SU-DHL-6 (cell line): ENCODE results near the gene SPEF2.

ENCODE experiments used
- H2AFZ ChIP-seq: fragments of 200-600 bp; sonication (generic); 2 replicates; pipeline ENCODE4 v1.6.1; 2014; ENCODE audit warnings: low read depth, mild to moderate bottlenecking, moderate library complexity, mixed read lengths, antibody characterized with exemption, low read length; ENCODE audit not compliant: severe bottlenecking
- H3F3A ChIP-seq: fragments of 200-600 bp; shearing (Covaris generic); 2 replicates; pipeline ENCODE4 v1.6.0; 2016; ENCODE audit warnings: antibody characterized with exemption, mild to moderate bottlenecking; ENCODE audit not compliant: insufficient read depth
- H3K27ac ChIP-seq: fragments of 200-600 bp; sonication (generic); 2 replicates; pipeline ENCODE4 v1.5.1; 2016; ENCODE audit warnings: low read depth, mild to moderate bottlenecking, low read length, moderate library complexity, mixed read lengths
- H3K27me3 ChIP-seq: fragments of 200-600 bp; sonication (generic), shearing (Covaris generic); 2 replicates; pipeline ENCODE4 v1.6.0; 2014; ENCODE audit warnings: mild to moderate bottlenecking, low read length
- H3K36me3 ChIP-seq: fragments of 200-600 bp; sonication (generic); 2 replicates; pipeline ENCODE4 v1.6.1; 2014; ENCODE audit warnings: mild to moderate bottlenecking, low read length, mixed read lengths
- H3K4me2 ChIP-seq: fragments of 300-600, 200-600 bp; shearing (Covaris generic), sonication (generic); 2 replicates; pipeline ENCODE4 v1.6.0; 2014; ENCODE audit warnings: low read length, low read depth, mild to moderate bottlenecking; ENCODE audit not compliant: poor library complexity, severe bottlenecking
- H3K4me3 ChIP-seq: fragments of 200-600 bp; sonication (generic); 2 replicates; pipeline ENCODE4 v1.5.1; 2014; ENCODE audit warnings: antibody characterized with exemption, low read length, mild to moderate bottlenecking, mixed read lengths; ENCODE audit not compliant: insufficient read depth, poor library complexity, severe bottlenecking
- H3K79me2 ChIP-seq: fragments of 200-600 bp; sonication (generic); 2 replicates; pipeline ENCODE4 v1.6.1; 2014; ENCODE audit warnings: mild to moderate bottlenecking, low read length, moderate library complexity; ENCODE audit not compliant: insufficient read depth
- H3K9ac ChIP-seq: fragments of 200-600 bp; sonication (generic); 2 replicates; pipeline ENCODE4 v1.7.0; 2014; ENCODE audit warnings: mild to moderate bottlenecking, low read length
- H3K9me2 ChIP-seq: fragments of 200-600 bp; sonication (generic); replicated peaks from 2 replicates; pipeline ENCODE4 v1.6.1; 2014; ENCODE audit warnings: low read length; ENCODE audit not compliant: insufficient read depth
- H3K9me3 ChIP-seq: fragments of 200-600 bp; sonication (generic); 2 replicates; pipeline ENCODE4 v1.6.1; 2014; ENCODE audit warnings: low read length, mixed read lengths; ENCODE audit not compliant: insufficient read depth
- H4K20me1 ChIP-seq: fragments of 200-600 bp; sonication (generic); 2 replicates; pipeline ENCODE4 v1.6.1; 2014; ENCODE audit warnings: low read depth, mild to moderate bottlenecking, antibody characterized with exemption, low read length, moderate library complexity, mixed read lengths
- CTCF ChIP-seq: fragments of 200-600 bp; sonication (generic); IDR thresholded peaks from one replicate; pipeline ENCODE4 v1.5.1; 2017; ENCODE audit warnings: antibody characterized with exemption, mild to moderate bottlenecking, low read length, moderate library complexity; ENCODE audit not compliant: insufficient read depth, poor library complexity, severe bottlenecking
- EZH2phosphoT487 ChIP-seq: fragments of 200-600 bp; sonication (generic), shearing (Covaris generic); conservative IDR thresholded peaks from 2 replicates; pipeline ENCODE4 v1.6.1; 2018; ENCODE audit warnings: mild to moderate bottlenecking, antibody characterized with exemption, low read length, moderate library complexity, mixed read lengths

The SPEF2 gene

GRCh38 chr5:35816881-35817521 lies 199.3 kb downstream of the SPEF2 start:
- H3K9me3 ChIP-seq = no peaks in the 10 kb centered on the region
- H3K36me3 ChIP-seq = no peaks in the 10 kb centered on the region
- H3K9me2 ChIP-seq = no peaks in the 10 kb centered on the region
- H3K27me3 ChIP-seq = no peaks in the 10 kb centered on the region
- H2AFZ ChIP-seq = no peak overlapping the region
- H3K27ac ChIP-seq = no peak overlapping the region
- H3K79me2 ChIP-seq = no peaks in the 10 kb centered on the region
- H3F3A ChIP-seq = no peaks in the 10 kb centered on the region
- H3K4me2 ChIP-seq = no peak overlapping the region
- H3K4me3 ChIP-seq = no peak overlapping the region
- no peak for TF ChIP-seq CTCF
- TF ChIP-seq EZH2phosphoT487 = no peak
- H4K20me1 ChIP-seq = no peaks in the 10 kb centered on the region
- no peak overlapping the region for H3K9ac ChIP-seq

DNA sequence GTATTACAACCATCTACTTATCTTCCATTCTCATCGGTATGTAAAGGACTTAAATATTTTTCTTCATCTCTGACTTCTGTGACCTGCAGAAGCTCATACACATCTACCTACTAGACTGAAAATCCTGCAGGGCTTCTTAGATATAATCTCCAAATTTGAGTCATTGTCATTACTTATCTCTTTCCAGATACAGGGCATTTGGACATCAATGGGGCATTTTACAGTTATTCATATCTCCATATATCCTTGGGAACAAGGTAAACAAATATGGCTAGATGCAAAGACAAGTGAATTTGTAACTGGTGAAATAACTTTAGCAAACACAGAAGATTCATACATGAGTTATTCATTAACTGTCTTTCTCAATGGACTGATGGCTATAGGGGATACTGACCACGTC lies 201.4 kb downstream of the SPEF2 start:
- no peaks in the 10 kb centered on the region for H3K9me2 ChIP-seq
- no peak overlapping the region for H3K4me3 ChIP-seq
- no peaks in the 10 kb centered on the region for H3K27me3 ChIP-seq
- TF ChIP-seq EZH2phosphoT487 (no peak), CTCF (no peak)
- H3K79me2 ChIP-seq = no peaks in the 10 kb centered on the region
- no peak overlapping the region for H3K27ac ChIP-seq
- no peaks in the 10 kb centered on the region for H3K36me3 ChIP-seq
- H3K9me3 ChIP-seq = no peaks in the 10 kb centered on the region
- no peak overlapping the region for H3K9ac ChIP-seq
- H3F3A ChIP-seq = no peaks in the 10 kb centered on the region
- H3K4me2 ChIP-seq = no peak overlapping the region
- no peak overlapping the region for H2AFZ ChIP-seq
- no peaks in the 10 kb centered on the region for H4K20me1 ChIP-seq

GRCh38 chr5:35819668-35820067 lies 202.0 kb downstream of the SPEF2 start:
- H3K4me2 ChIP-seq = no peak overlapping the region
- H3K36me3 ChIP-seq = no peaks in the 10 kb centered on the region
- no peaks in the 10 kb centered on the region for H3K27me3 ChIP-seq
- no peak for TF ChIP-seq EZH2phosphoT487
- H3K9ac ChIP-seq = no peak overlapping the region
- H3F3A ChIP-seq = no peaks in the 10 kb centered on the region
- no peak overlapping the region for H3K4me3 ChIP-seq
- H3K9me2 ChIP-seq = no peaks in the 10 kb centered on the region
- H3K9me3 ChIP-seq = no peaks in the 10 kb centered on the region
- H4K20me1 ChIP-seq = no peaks in the 10 kb centered on the region
- no peak overlapping the region for H3K27ac ChIP-seq
- H2AFZ ChIP-seq = no peak overlapping the region
- H3K79me2 ChIP-seq = no peaks in the 10 kb centered on the region

DNA sequence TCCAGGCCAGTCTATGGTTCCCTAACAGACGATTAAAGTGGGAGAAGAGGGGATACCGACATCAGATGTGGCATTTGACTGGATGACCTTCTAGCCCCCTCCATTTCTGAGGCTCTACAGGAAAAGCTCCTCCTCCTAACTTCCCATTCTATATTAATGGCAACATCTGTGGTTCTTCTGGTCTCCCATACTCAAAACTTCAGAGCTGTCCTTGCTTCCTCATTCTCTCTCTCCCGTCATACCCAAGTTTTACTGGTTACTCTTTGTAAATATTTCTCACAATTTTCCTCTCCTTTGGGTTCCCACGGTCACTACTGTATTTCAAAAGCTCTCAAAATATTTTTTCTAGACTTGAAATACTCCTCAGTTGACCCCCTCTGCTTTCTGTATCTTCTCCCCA lies 203.1 kb downstream of the SPEF2 start:
- Histone ChIP-seq H3K9ac (no peak overlapping the region), H2AFZ (no peak overlapping the region), H3K9me3 (no peaks in the 10 kb centered on the region), H3K4me3 (no peak overlapping the region), H3K79me2 (no peaks in the 10 kb centered on the region), H3K36me3 (no peaks in the 10 kb centered on the region), H3F3A (no peaks in the 10 kb centered on the region), H4K20me1 (no peaks in the 10 kb centered on the region), H3K9me2 (no peaks in the 10 kb centered on the region), H3K27ac (no peak overlapping the region), H3K27me3 (no peaks in the 10 kb centered on the region), H3K4me2 (no peak overlapping the region)
- TF ChIP-seq EZH2phosphoT487 (no peak), CTCF (no peak)
